Neural progenitor cell (in vitro differentiated cells): ENCODE results near the gene PRPF40A. TPM values are rescaled to one million over a fixed set of nuclear protein-coding genes. Genes with fewer than 3 reads are reported as not detected.

Experiments used
- DNase-seq: peaks from one replicate; pipeline ENCODE4 v3.0.0-alpha.2; 2016; ENCODE audit warnings: low spot score
- H2AFZ ChIP-seq: fragments of 200-600 bp; sonication (generic); replicated peaks from 2 replicates; pipeline ENCODE4 v1.6.1; 2016; ENCODE audit warnings: antibody characterized with exemption
- H3F3A ChIP-seq: fragments of 200-600 bp; sonication (generic); 2 replicates; pipeline ENCODE4 v1.6.1; 2016; ENCODE audit warnings: antibody characterized with exemption, low read depth
- H3K27ac ChIP-seq: fragments of 200-600 bp; sonication (generic); 2 replicates; pipeline ENCODE4 v1.5.1; 2016; ENCODE audit warnings: mild to moderate bottlenecking
- H3K27me3 ChIP-seq: fragments of 200-600 bp; sonication (generic); 2 replicates; pipeline ENCODE4 v1.6.1; 2016; ENCODE audit warnings: mild to moderate bottlenecking, moderate library complexity
- H3K36me3 ChIP-seq: fragments of 200-600 bp; sonication (generic); 2 replicates; pipeline ENCODE4 v1.5.1; 2016
- H3K4me1 ChIP-seq: fragments of 200-600 bp; sonication (generic); 2 replicates; pipeline ENCODE4 v1.6.1; 2016; ENCODE audit warnings: mixed run types
- H3K4me2 ChIP-seq: fragments of 200-600 bp; sonication (generic); 2 replicates; pipeline ENCODE4 v1.6.1; 2016
- H3K4me3 ChIP-seq: fragments of 200-600 bp; sonication (generic); 2 replicates; pipeline ENCODE4 v1.5.1; 2016
- H3K79me2 ChIP-seq: fragments of 200-600 bp; sonication (generic); 2 replicates; pipeline ENCODE4 v1.6.1; 2016; ENCODE audit warnings: low read depth
- H3K9ac ChIP-seq: fragments of 200-600 bp; sonication (generic); 2 replicates; pipeline ENCODE4 v1.6.1; 2016
- H3K9me3 ChIP-seq: fragments of 200-600 bp; sonication (generic); 2 replicates; pipeline ENCODE4 v1.5.1; 2016; ENCODE audit warnings: low read depth
- H4K20me1 ChIP-seq: fragments of 200-600 bp; sonication (generic); 2 replicates; pipeline ENCODE4 v1.6.1; 2016; ENCODE audit warnings: low read depth
- H3K27ac Mint-ChIP-seq: 3 replicates; pipeline ENCODE4 v1.8.0; 2021; ENCODE audit warnings: mixed read lengths
- H3K27me3 Mint-ChIP-seq: 2 replicates; pipeline ENCODE4 v1.8.0; 2022; ENCODE audit warnings: low read depth, mild to moderate bottlenecking, inconsistent platforms, moderate library complexity, mixed read lengths; ENCODE audit not compliant: insufficient read depth
- H3K36me3 Mint-ChIP-seq: 3 replicates; pipeline ENCODE4 v1.8.0; 2021; ENCODE audit warnings: mixed read lengths
- H3K4me1 Mint-ChIP-seq: 3 replicates; pipeline ENCODE4 v1.8.0; 2021; ENCODE audit warnings: mixed read lengths
- H3K4me3 Mint-ChIP-seq: 3 replicates; pipeline ENCODE4 v1.8.0; 2021; ENCODE audit warnings: mild to moderate bottlenecking, moderate library complexity, mixed read lengths
- H3K9me3 Mint-ChIP-seq: 3 replicates; pipeline ENCODE4 v1.8.0; 2020; ENCODE audit warnings: mixed read lengths
- CTCF ChIP-seq: fragments of 200-600 bp; sonication (generic); IDR thresholded peaks from 2 replicates; pipeline ENCODE4 v1.5.1; 2017; ENCODE audit warnings: antibody characterized with exemption, mild to moderate bottlenecking
- EZH2 ChIP-seq: fragments of 200-600 bp; sonication (generic); IDR thresholded peaks from 2 replicates; pipeline ENCODE4 v1.6.1; 2017; ENCODE audit warnings: antibody characterized with exemption, mild to moderate bottlenecking, moderate library complexity
- EZH2phosphoT487 ChIP-seq: fragments of 200-600 bp; sonication (generic); IDR thresholded peaks from 2 replicates; pipeline ENCODE4 v1.6.1; 2017; ENCODE audit warnings: antibody characterized with exemption
- total RNA-seq: library from RNA; depleted of rRNA; stranded (reverse); fragments of >200 nt; gene quantifications from 2 replicates; pipeline ENCODE4 v1.2.3, GENCODE V29; 2015; ENCODE audit warnings: low replicate concordance

Gene PRPF40A
- total RNA-seq, 1 donor from 2014 or later = 257 TPM

GRCh38 chr2:152609154-152609553 lies 108.1 kb downstream of the PRPF40A start:
- no peak overlapping the region for H3K27ac ChIP-seq
- no peaks in the 10 kb centered on the region for H3K9me3 ChIP-seq
- no peak overlapping the region for H3K4me3 ChIP-seq
- H3K36me3 Mint-ChIP-seq = peaks cover 21% of the 10 kb centered on the region
- no peaks in the 10 kb centered on the region for H3F3A ChIP-seq
- no peaks in the 10 kb centered on the region for H3K79me2 ChIP-seq
- H3K4me1 ChIP-seq = no peaks in the 10 kb centered on the region
- H3K9me3 Mint-ChIP-seq = no peaks in the 10 kb centered on the region
- H3K27me3 Mint-ChIP-seq = no peaks in the 10 kb centered on the region
- no peaks in the 10 kb centered on the region for H3K4me1 Mint-ChIP-seq
- H3K9ac ChIP-seq = no peak overlapping the region
- no peak overlapping the region for H3K4me3 Mint-ChIP-seq
- no peak overlapping the region for H3K4me2 ChIP-seq
- no peak for TF ChIP-seq EZH2phosphoT487
- TF ChIP-seq EZH2 = no peak
- no peak for TF ChIP-seq CTCF
- no peak overlapping the region for H3K27ac Mint-ChIP-seq
- no peaks in the 10 kb centered on the region for H4K20me1 ChIP-seq
- H3K27me3 ChIP-seq = no peaks in the 10 kb centered on the region
- DNase-seq = no peak
- H3K36me3 ChIP-seq = peaks cover 4% of the 10 kb centered on the region
- no peak overlapping the region for H2AFZ ChIP-seq

DNA sequence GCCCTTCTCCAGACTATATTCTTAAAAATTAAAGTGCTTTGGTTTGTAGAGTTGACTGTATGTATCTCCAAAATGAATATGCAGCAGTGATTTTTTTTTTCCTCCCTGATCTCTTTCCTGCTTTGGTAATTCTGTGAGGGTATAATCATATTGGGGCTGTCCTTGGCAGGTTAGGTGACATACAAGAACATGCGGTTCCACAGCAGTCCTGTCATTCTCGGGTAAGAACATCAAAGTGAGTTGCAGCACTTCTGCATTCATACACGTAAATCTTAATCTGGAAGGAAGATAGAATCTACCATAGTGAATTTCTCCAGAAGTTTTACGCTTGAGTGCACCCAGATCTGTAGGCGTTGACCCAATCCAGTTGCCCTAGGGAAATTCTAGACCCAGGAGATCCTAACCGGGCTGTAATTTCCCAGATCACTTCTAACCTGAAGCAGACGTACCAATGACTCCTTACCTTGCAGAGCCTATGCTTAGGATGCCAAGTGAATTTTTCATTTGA lies 109.4 kb downstream of the PRPF40A start:
- no peak overlapping the region for H3K4me2 ChIP-seq
- TF ChIP-seq CTCF (no peak), EZH2 (no peak), EZH2phosphoT487 (no peak)
- H3F3A ChIP-seq = no peaks in the 10 kb centered on the region
- H3K27ac Mint-ChIP-seq = no peak overlapping the region
- no peaks in the 10 kb centered on the region for H3K4me1 ChIP-seq
- H3K79me2 ChIP-seq = no peaks in the 10 kb centered on the region
- H3K9me3 Mint-ChIP-seq = no peaks in the 10 kb centered on the region
- no peaks in the 10 kb centered on the region for H4K20me1 ChIP-seq
- H3K36me3 ChIP-seq = peaks cover 4% of the 10 kb centered on the region
- H2AFZ ChIP-seq = no peak overlapping the region
- H3K27ac ChIP-seq = no peak overlapping the region
- no peak overlapping the region for H3K4me3 ChIP-seq
- peaks cover 3% of the 10 kb centered on the region for H3K4me1 Mint-ChIP-seq
- no peaks in the 10 kb centered on the region for H3K27me3 Mint-ChIP-seq
- DNase-seq = no peak
- H3K4me3 Mint-ChIP-seq = no peak overlapping the region
- H3K9me3 ChIP-seq = no peaks in the 10 kb centered on the region
- no peak overlapping the region for H3K9ac ChIP-seq
- no peaks in the 10 kb centered on the region for H3K27me3 ChIP-seq
- H3K36me3 Mint-ChIP-seq = peaks cover 20% of the 10 kb centered on the region

- peaks cover 21% of the 10 kb centered on the region for H3K36me3 Mint-ChIP-seq
- Histone ChIP-seq H4K20me1 (no peaks in the 10 kb centered on the region), H3K9ac (no peak overlapping the region), H3K9me3 (no peaks in the 10 kb centered on the region), H3K79me2 (no peaks in the 10 kb centered on the region), H3K27me3 (no peaks in the 10 kb centered on the region), H3K4me1 (no peaks in the 10 kb centered on the region), H3K36me3 (peaks cover 4% of the 10 kb centered on the region), H3F3A (no peaks in the 10 kb centered on the region), H3K4me2 (no peak overlapping the region), H3K27ac (peak overlapping the region; percentile 8), H3K4me3 (no peak overlapping the region), H2AFZ (no peak overlapping the region)
- no peak for DNase-seq
- no peak for TF ChIP-seq EZH2phosphoT487
- no peak overlapping the region for H3K27ac Mint-ChIP-seq
- no peaks in the 10 kb centered on the region for H3K27me3 Mint-ChIP-seq
- H3K4me1 Mint-ChIP-seq = peaks cover 7% of the 10 kb centered on the region
- H3K9me3 Mint-ChIP-seq = no peaks in the 10 kb centered on the region
- no peak overlapping the region for H3K4me3 Mint-ChIP-seq
Observed at GRCh38 chr2:152606941-152607340, 110.3 kb downstream of the PRPF40A start.

DNA sequence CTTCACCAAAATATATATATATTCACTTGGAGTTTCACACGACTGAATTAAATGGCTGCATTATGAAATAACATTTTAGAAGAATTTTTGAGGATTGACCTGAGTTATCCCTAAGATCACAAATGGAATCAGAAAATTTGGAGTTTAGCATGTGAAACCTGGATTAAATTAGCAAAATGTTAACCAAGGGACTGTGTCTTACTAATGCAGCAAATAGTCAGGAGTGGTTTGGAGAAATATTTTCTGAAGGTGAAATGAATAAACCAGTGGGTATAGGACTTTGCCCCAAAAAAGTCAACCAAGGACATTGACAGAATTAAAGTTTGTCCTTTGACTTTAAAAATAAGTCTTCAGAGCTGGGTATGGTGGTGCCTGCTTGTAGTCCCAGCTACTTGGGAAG lies 111.2 kb downstream of the PRPF40A start:
- Histone ChIP-seq H3K4me3 (no peak overlapping the region), H3K36me3 (peaks cover 4% of the 10 kb centered on the region), H3K27ac (no peak overlapping the region), H3F3A (no peaks in the 10 kb centered on the region), H3K9me3 (no peaks in the 10 kb centered on the region), H3K4me1 (no peaks in the 10 kb centered on the region), H3K4me2 (no peak overlapping the region), H3K27me3 (no peaks in the 10 kb centered on the region), H3K79me2 (no peaks in the 10 kb centered on the region), H4K20me1 (no peaks in the 10 kb centered on the region), H2AFZ (no peak overlapping the region), H3K9ac (no peak overlapping the region)
- H3K36me3 Mint-ChIP-seq = peaks cover 16% of the 10 kb centered on the region
- peaks cover 7% of the 10 kb centered on the region for H3K4me1 Mint-ChIP-seq
- DNase-seq = no peak
- H3K9me3 Mint-ChIP-seq = no peaks in the 10 kb centered on the region
- no peak overlapping the region for H3K27ac Mint-ChIP-seq
- no peaks in the 10 kb centered on the region for H3K27me3 Mint-ChIP-seq
- TF ChIP-seq EZH2 = no peak
- TF ChIP-seq EZH2phosphoT487 = no peak
- TF ChIP-seq CTCF = no peak
- H3K4me3 Mint-ChIP-seq = no peak overlapping the region
